Transverse colon (tissue), 3 donors: ENCODE data around the gene MPL.

Source experiments
- CTCF ChIP-seq, 5 experiments: fragments of 200-600 bp in 3 of 5; fragments of 450-650 bp in 2 of 5; sonication (generic) in 3 of 5; IDR thresholded peaks; 1 replicate in 2 of 5; 2 replicates in 3 of 5; pipeline ENCODE4 v1.5.1; 2016 to 2017; ENCODE audit warnings: antibody characterized with exemption in 5 of 5, inconsistent platforms in 3 of 5, mild to moderate bottlenecking in 2 of 5, moderate library complexity in 1 of 5
- POLR2A ChIP-seq: fragments of 450-650 bp; IDR thresholded peaks from one replicate; pipeline ENCODE4 v1.6.1; 2016; ENCODE audit warnings: antibody characterized with exemption, mild to moderate bottlenecking, moderate library complexity

DNA sequence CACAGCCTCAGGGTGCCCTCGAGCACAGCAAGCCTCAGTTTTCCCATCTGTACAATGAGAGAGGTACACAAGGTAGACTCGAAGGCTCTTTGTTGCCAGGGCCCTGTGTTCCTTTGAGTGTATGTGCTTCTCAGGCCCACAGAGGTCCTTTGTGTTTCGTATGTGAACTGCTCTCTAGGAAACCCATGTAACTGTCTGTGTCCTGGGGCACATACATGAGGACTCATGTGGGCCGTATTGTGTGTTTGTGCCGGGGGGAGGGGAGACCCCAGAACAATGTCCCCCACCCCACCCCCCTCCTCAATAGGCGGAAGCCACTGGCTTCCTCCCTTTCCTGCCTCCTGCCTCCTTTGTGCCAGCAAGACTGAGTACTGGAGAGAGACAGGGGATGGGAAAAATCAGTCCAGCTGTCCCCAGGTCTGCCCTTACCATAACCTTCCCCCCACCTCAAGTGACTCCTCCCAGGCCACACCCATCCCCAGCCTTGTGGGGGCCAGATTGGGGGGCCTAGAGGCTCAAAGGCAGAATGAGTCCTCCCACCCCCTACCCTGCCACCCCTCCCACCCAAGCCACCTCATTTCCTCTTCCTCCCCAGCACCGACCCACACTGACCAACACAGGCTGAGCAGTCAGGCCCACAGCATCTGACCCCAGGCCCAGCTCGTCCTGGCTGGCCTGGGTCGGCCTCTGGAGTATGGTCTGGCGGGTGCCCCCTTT is 37.1 kb upstream of the MPL start, which contains the start of gene TIE1:
- no peak for TF ChIP-seq POLR2A
- TF ChIP-seq CTCF (IDR thresholded peaks at IDR 0.05): no peak
